Measurements from ENCODE around the gene RPL28.
"Not testable (repeated sequence)": the region's sequence is repeated elsewhere in the genome, so short reads cannot be mapped to it uniquely, and the experiment has no call there.

RPL28 gene

DNA sequence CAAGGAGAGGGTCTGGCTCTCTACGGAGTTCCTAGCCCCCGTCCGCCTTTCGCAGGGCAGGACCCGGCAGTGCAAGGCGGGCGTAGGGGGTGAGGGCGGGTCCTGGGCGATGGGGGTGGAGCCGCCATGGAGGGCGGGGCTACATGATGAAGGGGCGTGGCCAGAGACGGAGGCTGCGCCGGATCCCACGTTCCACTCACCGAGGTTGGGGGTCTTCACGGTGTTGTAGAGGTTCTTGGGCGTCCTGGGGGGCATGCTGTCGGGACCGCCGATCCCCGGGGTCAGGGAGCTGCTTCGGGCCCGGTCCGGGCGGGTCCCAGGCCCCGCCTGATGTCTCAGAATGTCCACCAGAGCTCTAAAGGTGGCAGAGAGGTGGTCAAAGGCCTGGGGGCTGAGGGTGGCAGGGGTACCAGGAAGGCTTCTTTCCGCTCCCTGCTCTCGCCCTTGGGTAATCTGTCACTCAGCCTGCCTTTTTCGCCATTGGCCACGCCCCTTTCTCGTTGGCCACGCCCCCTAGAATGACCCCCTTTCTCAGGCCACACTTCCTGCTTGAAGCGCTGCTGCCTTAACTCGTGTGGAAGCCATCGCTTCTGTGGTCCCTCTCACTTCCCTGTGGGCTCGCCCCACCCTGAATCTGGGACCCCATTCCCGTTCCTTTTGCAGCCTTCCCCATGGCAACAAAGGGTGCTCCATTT is 54.8 kb downstream of the RPL28 start:
- Histone ChIP-seq H3K27ac (ENCODE audit: low read length) (no peak overlapping the region), H3K4me3 (ENCODE audit: low read depth in 1 of 2, low read length in 2 of 2) (no peak overlapping the region), H3K4me1 (ENCODE audit: control insufficient read depth in 1 of 2, insufficient read depth in 2 of 2, low read length in 2 of 2) (peaks cover 0 to 12% of the 10 kb centered on the region in 2 donors), H3K27me3 (ENCODE audit: low read depth, low read length) (peaks cover 50% of the 10 kb centered on the region), H3K36me3 (ENCODE audit: control insufficient read depth in 1 of 2, insufficient read depth in 2 of 2, low read length in 2 of 2) (no peaks in the 10 kb centered on the region), H3K9me3 (ENCODE audit: control insufficient read depth in 1 of 2, low read length in 2 of 2) (no peaks in the 10 kb centered on the region)

GRCh38 chr19:55441319-55441691 is 55.6 kb downstream of the RPL28 start:
- peaks cover 50% of the 10 kb centered on the region for H3K27me3 ChIP-seq (ENCODE audit: low read depth, low read length)
- H3K4me3 ChIP-seq (ENCODE audit: low read depth in 1 of 2, low read length in 2 of 2), result no peak overlapping the region

GRCh38 chr19:55441692-55442321 is 56.1 kb downstream of the RPL28 start:
- no peaks in the 10 kb centered on the region for H3K9me3 ChIP-seq (ENCODE audit: control insufficient read depth in 1 of 2, low read length in 2 of 2)
- peaks cover 50% of the 10 kb centered on the region for H3K27me3 ChIP-seq (ENCODE audit: low read depth, low read length)
- no peaks in the 10 kb centered on the region for H3K36me3 ChIP-seq (ENCODE audit: control insufficient read depth in 1 of 2, insufficient read depth in 2 of 2, low read length in 2 of 2)
- no peak overlapping the region for H3K4me3 ChIP-seq (ENCODE audit: low read depth in 1 of 2, low read length in 2 of 2)
- H3K27ac ChIP-seq (ENCODE audit: low read length), result no peak overlapping the region
- H3K4me1 ChIP-seq (ENCODE audit: control insufficient read depth in 1 of 2, insufficient read depth in 2 of 2, low read length in 2 of 2), result peaks cover 0 to 12% of the 10 kb centered on the region in 2 donors

More at GRCh38 chr19:55441319-55441691, 55.6 kb downstream of the RPL28 start:
- Histone ChIP-seq H3K27ac (ENCODE audit: low read length) (no peak overlapping the region), H3K4me1 (ENCODE audit: control insufficient read depth in 1 of 2, insufficient read depth in 2 of 2, low read length in 2 of 2) (peaks cover 0 to 12% of the 10 kb centered on the region in 2 donors), H3K36me3 (ENCODE audit: control insufficient read depth in 1 of 2, insufficient read depth in 2 of 2, low read length in 2 of 2) (no peaks in the 10 kb centered on the region), H3K9me3 (ENCODE audit: control insufficient read depth in 1 of 2, low read length in 2 of 2) (no peaks in the 10 kb centered on the region)

DNA sequence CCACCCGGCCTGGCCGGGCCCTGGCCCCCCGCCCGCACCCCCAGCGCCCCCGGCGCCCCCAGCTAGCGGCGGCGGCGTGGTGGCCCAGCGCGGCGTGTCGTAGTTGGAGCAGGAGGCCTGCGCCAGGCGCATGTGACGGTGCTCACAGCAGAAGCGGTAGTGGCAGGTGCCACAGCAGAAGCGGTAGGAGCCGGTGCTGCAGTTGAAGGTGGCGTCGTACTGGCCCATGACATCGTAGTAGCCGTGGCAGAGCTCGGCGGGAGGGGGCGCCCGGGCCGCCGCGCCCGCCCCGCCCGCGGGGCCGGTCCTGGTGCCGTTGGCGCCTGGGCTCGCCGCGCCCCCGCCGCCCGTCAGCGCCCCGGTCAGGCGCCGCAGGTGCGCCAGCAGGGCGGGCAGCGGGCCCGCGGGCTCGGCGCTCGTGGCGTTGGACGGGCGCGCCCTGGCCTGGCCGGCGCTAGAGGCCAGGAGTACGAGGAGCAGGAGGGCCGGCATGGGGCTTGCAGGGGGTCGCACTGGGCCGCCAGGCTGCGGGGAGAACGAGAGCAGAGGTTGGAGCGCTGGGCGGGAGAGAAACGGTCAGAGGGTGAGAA is 56.7 kb downstream of the RPL28 start:
- peaks cover 52% of the 10 kb centered on the region for H3K27me3 ChIP-seq (ENCODE audit: low read depth, low read length)
- H3K4me1 ChIP-seq (ENCODE audit: control insufficient read depth in 1 of 2, insufficient read depth in 2 of 2, low read length in 2 of 2), result peaks cover 0 to 12% of the 10 kb centered on the region in 2 donors
- no peaks in the 10 kb centered on the region for H3K36me3 ChIP-seq (ENCODE audit: control insufficient read depth in 1 of 2, insufficient read depth in 2 of 2, low read length in 2 of 2)
- H3K4me3 ChIP-seq (ENCODE audit: low read depth in 1 of 2, low read length in 2 of 2), result no peak overlapping the region
- no peaks in the 10 kb centered on the region for H3K9me3 ChIP-seq (ENCODE audit: control insufficient read depth in 1 of 2, low read length in 2 of 2)
- no peak overlapping the region for H3K27ac ChIP-seq (ENCODE audit: low read length)

DNA sequence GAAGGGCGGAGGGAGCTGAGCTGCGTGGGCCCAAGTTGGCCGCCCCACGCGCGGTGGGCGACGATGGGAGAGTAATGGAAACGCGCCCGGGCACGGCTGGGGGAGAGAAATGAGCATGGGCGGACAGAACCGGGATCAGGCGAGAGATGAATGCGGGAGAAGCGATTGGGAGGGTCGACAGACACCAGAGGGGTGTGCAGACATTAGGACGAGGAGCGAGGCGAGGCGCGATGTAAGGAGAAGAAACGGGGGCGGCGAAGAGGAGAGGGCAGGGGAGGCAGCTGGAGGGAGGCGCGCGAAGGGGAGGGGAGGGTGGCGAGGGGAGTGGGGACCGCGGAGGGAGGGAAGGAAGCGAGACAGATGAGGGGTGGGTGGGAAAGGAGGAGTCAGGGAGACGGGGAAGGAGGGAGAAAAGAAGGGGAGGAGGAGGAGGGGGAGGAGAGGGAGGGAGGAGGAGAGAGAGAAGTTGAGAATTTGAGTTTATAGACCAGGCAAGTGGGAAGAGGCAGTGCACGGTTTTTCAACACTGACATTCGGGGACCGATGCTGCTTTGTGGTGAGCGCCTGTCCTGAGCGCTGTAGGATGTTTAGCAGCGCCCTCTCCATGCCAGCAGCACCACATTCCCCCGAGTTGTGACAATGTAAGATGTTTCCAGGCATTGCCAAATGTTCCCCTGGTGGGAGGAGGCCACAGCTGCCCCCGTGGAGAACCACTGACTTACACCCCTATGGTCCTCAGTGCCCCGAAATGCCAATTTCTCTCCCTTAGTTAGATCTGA is 57.5 kb downstream of the RPL28 start, which contains the start of gene SHISA7:
Gene SHISA7 (minus strand): TSS at position 256 of the 779 bp plus-strand sequence. CDS start 437 bp downstream, outside the sequence.
- Histone ChIP-seq H3K27ac (ENCODE audit: low read length) (no peak within 1 kb of the TSS), H3K27me3 (ENCODE audit: low read depth, low read length) (peaks cover 52% of the 10 kb centered on the region), H3K36me3 (ENCODE audit: control insufficient read depth in 1 of 2, insufficient read depth in 2 of 2, low read length in 2 of 2) (no peaks in the 10 kb centered on the region), H3K4me1 (ENCODE audit: control insufficient read depth in 1 of 2, insufficient read depth in 2 of 2, low read length in 2 of 2) (peaks cover 0 to 12% of the 10 kb centered on the region in 2 donors), H3K9me3 (ENCODE audit: control insufficient read depth in 1 of 2, low read length in 2 of 2) (no peaks in the 10 kb centered on the region), H3K4me3 (ENCODE audit: low read depth in 1 of 2, low read length in 2 of 2) (no peak within 1 kb of the TSS)

DNA sequence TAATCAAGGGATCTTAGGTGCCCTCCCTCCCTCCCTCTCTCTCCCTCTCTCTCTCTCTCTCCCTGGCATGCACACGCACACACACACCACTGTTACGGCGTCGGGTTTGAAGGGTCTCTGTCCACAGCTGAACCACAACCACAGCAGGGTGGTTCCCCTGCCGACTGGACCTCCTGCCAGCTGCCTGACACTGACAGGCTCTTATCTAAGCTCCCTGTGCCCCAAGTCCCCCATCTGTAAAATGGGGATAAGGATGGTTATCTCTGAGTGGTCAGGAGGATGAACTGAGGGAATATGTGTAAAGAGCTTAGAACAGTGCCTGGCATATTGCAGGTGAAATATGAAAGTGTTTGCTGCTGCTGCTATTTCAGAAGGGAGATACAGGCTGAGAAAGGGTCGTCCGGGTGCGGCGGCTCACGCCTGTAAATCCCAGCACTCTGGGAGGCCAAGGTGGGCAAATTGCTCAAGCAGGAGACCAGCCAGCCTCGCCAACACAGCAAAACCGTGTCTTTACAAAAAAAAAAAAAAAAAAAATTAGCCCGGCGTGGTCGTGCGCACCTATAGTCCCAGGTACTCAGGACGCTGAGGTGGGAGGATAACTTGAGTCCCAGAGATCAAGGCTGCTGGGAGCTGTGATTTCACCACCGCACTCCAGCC is 58.2 kb downstream of the RPL28 start:
- Histone ChIP-seq H3K27ac (ENCODE audit: low read length) (no peak overlapping the region), H3K4me3 (ENCODE audit: low read depth in 1 of 2, low read length in 2 of 2) (no peak overlapping the region), H3K4me1 (ENCODE audit: control insufficient read depth in 1 of 2, insufficient read depth in 2 of 2, low read length in 2 of 2) (peaks cover 0 to 12% of the 10 kb centered on the region in 2 donors), H3K36me3 (ENCODE audit: control insufficient read depth in 1 of 2, insufficient read depth in 2 of 2, low read length in 2 of 2) (no peaks in the 10 kb centered on the region), H3K9me3 (ENCODE audit: control insufficient read depth in 1 of 2, low read length in 2 of 2) (no peaks in the 10 kb centered on the region), H3K27me3 (ENCODE audit: low read depth, low read length) (peaks cover 49% of the 10 kb centered on the region)

DNA sequence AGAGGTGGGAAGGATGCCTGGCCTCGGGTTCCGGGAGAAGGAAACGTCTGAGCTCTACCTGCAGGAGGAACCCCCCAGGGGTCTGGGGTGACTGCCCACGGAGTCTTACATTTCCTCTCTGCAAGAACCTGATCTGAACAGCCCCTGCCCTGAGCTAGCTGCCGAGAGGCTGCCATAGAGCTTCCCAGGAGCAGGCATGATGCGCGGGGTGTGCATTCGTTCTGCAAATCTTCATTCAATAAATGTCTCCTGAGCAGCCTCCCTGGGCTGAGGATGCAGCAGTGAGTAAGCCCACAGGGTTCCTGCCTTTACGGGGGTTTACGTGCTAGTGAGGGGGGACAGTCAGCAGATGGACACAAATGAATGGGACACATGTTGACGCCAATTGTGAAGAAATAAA is 58.9 kb downstream of the RPL28 start:
- Histone ChIP-seq H3K9me3 (ENCODE audit: control insufficient read depth in 1 of 2, low read length in 2 of 2) (no peaks in the 10 kb centered on the region), H3K36me3 (ENCODE audit: control insufficient read depth in 1 of 2, insufficient read depth in 2 of 2, low read length in 2 of 2) (no peaks in the 10 kb centered on the region), H3K4me3 (ENCODE audit: low read depth in 1 of 2, low read length in 2 of 2) (no peak overlapping the region), H3K27ac (ENCODE audit: low read length) (no peak overlapping the region), H3K27me3 (ENCODE audit: low read depth, low read length) (peaks cover 53% of the 10 kb centered on the region), H3K4me1 (ENCODE audit: control insufficient read depth in 1 of 2, insufficient read depth in 2 of 2, low read length in 2 of 2) (peaks cover 0 to 12% of the 10 kb centered on the region in 2 donors)

DNA sequence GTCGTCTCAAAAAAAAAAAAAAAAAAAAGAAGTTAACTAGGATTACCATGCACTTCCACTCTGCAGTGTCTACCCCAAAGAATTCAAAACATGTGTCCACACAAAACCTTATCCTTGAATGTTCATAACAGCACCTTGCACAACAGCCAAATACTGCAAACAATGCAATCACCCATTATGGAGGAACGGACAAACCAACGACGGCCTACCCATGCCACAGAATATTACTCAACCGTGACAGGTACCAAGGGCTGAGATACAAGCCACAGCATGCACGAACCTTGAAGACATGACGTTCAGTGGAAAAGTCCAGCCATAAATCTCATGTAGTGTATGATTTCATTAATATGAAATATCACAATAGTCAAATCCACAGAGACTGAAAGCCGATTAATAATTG is 60.3 kb downstream of the RPL28 start:
- Histone ChIP-seq H3K27ac (ENCODE audit: low read length) (no peak overlapping the region), H3K4me3 (ENCODE audit: low read depth in 1 of 2, low read length in 2 of 2) (no peak overlapping the region), H3K27me3 (ENCODE audit: low read depth, low read length) (peaks cover 51% of the 10 kb centered on the region), H3K9me3 (ENCODE audit: control insufficient read depth in 1 of 2, low read length in 2 of 2) (no peaks in the 10 kb centered on the region), H3K36me3 (ENCODE audit: control insufficient read depth in 1 of 2, insufficient read depth in 2 of 2, low read length in 2 of 2) (no peaks in the 10 kb centered on the region), H3K4me1 (ENCODE audit: control insufficient read depth in 1 of 2, insufficient read depth in 2 of 2, low read length in 2 of 2) (peaks cover 0 to 10% of the 10 kb centered on the region in 2 donors)

- Histone ChIP-seq H3K36me3 (ENCODE audit: control insufficient read depth in 1 of 2, insufficient read depth in 2 of 2, low read length in 2 of 2) (no peaks in the 10 kb centered on the region), H3K27ac (ENCODE audit: low read length) (no peak overlapping the region), H3K9me3 (ENCODE audit: control insufficient read depth in 1 of 2, low read length in 2 of 2) (no peaks in the 10 kb centered on the region), H3K4me1 (ENCODE audit: control insufficient read depth in 1 of 2, insufficient read depth in 2 of 2, low read length in 2 of 2) (peaks cover 0 to 13% of the 10 kb centered on the region in 2 donors), H3K27me3 (ENCODE audit: low read depth, low read length) (peaks cover 47% of the 10 kb centered on the region), H3K4me3 (ENCODE audit: low read depth in 1 of 2, low read length in 2 of 2) (no peak overlapping the region)
Measured at GRCh38 chr19:55447421-55448174, 61.9 kb downstream of the RPL28 start.

DNA sequence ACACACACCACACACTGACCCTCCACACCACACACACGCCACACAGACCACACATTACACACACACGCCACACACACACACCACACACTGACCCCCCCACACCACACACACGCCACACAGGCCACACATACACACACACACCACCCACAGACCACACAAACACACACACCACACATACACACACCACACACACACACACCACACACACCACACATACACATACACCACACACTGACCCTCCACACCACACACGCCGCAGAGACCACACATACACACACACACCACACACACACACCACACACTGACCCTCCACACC is 62.4 kb downstream of the RPL28 start:
- not testable (repeated sequence) for H3K9me3 ChIP-seq (ENCODE audit: control insufficient read depth in 1 of 2, low read length in 2 of 2); H3K36me3 ChIP-seq (ENCODE audit: control insufficient read depth in 1 of 2, insufficient read depth in 2 of 2, low read length in 2 of 2); H3K4me3 ChIP-seq (ENCODE audit: low read depth in 1 of 2, low read length in 2 of 2); H3K27ac ChIP-seq (ENCODE audit: low read length)
- Histone ChIP-seq H3K4me1 (ENCODE audit: control insufficient read depth in 1 of 2, insufficient read depth in 2 of 2, low read length in 2 of 2) (peaks cover 0 to 13% of the 10 kb centered on the region in 2 donors), H3K27me3 (ENCODE audit: low read depth, low read length) (peaks cover 47% of the 10 kb centered on the region)
